K562 (cell line): Measurements from ENCODE around the gene BAHD1. TPM values are rescaled to one million over a fixed set of nuclear protein-coding genes. Genes with fewer than 3 reads are reported as not detected.
A peak's percentile ranks its signal among the peaks of the same experiment; 100 is the strongest.

Source experiments
- ADNP ChIP-seq: fragments of 200-800 bp; sonication (Bioruptor generic); IDR thresholded peaks from 2 replicates; pipeline ENCODE4 v1.6.1; 2016; ENCODE audit warnings: missing genetic modification characterization, missing compliant biosample characterization
- ATF2 ChIP-seq: sonication (generic); formaldehyde crosslinking; IDR thresholded peaks from 2 replicates; pipeline ENCODE4 v1.8.1; 2022; ENCODE audit warnings: missing genetic modification reagents
- CAMTA2 ChIP-seq: fragments of 250-450 bp; sonication (Bioruptor Pico); conservative IDR thresholded peaks from 2 replicates; pipeline ENCODE4 v1.5.1; 2022
- CHD7 ChIP-seq: fragments of 200-600 bp; sonication (generic); IDR thresholded peaks from one replicate; pipeline ENCODE4 v1.6.1; 2012; ENCODE audit warnings: mild to moderate bottlenecking, low read depth, low read length, inconsistent platforms
- EGR1 ChIP-seq: fragments of 450-650 bp; conservative IDR thresholded peaks from 2 replicates; pipeline ENCODE4 v1.6.1; 2017; ENCODE audit warnings: mild to moderate bottlenecking
- FOXA1 ChIP-seq: fragments of 450-650 bp; IDR thresholded peaks from 2 replicates; pipeline ENCODE4 v1.6.1; 2016; ENCODE audit warnings: mild to moderate bottlenecking, borderline replicate concordance
- KLF16 ChIP-seq: IDR thresholded peaks from 2 replicates; pipeline ENCODE4 v1.6.1; 2016; ENCODE audit warnings: antibody characterized with exemption
- NFYB ChIP-seq: IDR thresholded peaks from 2 replicates; pipeline ENCODE4 v1.6.1; 2011; ENCODE audit warnings: mild to moderate bottlenecking, moderate library complexity; ENCODE audit not compliant: insufficient read length; ENCODE audit errors: extremely low read depth
- PPARD ChIP-seq: fragments of 250-450 bp; sonication (Bioruptor Pico); IDR thresholded peaks from 2 replicates; pipeline ENCODE4 v1.8.0; 2022; ENCODE audit warnings: inconsistent platforms, mild to moderate bottlenecking, moderate library complexity
- RBFOX2 ChIP-seq: fragments of 200-400 bp; formaldehyde crosslinking; IDR thresholded peaks from 2 replicates; pipeline ENCODE4 v1.6.1; 2017; ENCODE audit warnings: low read depth, mild to moderate bottlenecking, low read length, moderate library complexity
- RUNX1 ChIP-seq: sonication (generic); IDR thresholded peaks from 2 replicates; pipeline ENCODE4 v1.6.1; 2016; ENCODE audit warnings: antibody characterized with exemption, low read depth
- SNRNP70 ChIP-seq: fragments of 200-400 bp; formaldehyde crosslinking; optimal IDR thresholded peaks from 2 replicates; pipeline ENCODE3; 2017; ENCODE audit warnings: low read depth, low read length
- SPI1 ChIP-seq: IDR thresholded peaks from 2 replicates; pipeline ENCODE4 v1.6.1; 2011; ENCODE audit warnings: low read depth, low read length, control low read depth, borderline replicate concordance
- ZNF274 ChIP-seq: IDR thresholded peaks from 2 replicates; pipeline ENCODE4 v1.6.1; 2011; ENCODE audit warnings: low read depth, mild to moderate bottlenecking, low read length, moderate library complexity, borderline replicate concordance
- ZNF57 ChIP-seq: fragments of 450-650 bp; formaldehyde crosslinking; IDR thresholded peaks from 2 replicates; pipeline ENCODE4 v1.4.0; 2020; ENCODE audit warnings: mild to moderate bottlenecking, moderate library complexity
- ZNF780A ChIP-seq: fragments of 250-450 bp; sonication (Bioruptor Pico); IDR thresholded peaks from 2 replicates; pipeline ENCODE4 v1.5.0; 2021; ENCODE audit warnings: mild to moderate bottlenecking
- polyA plus RNA-seq, 8 experiments: library from polyadenylated mRNA; depleted of rRNA in 4 of 8; stranded (reverse) in 5 of 8; unstranded in 3 of 8; fragments of >200 nt; fragmentation: Nextera tagmentation in 2 of 8; fragmentation: Illumina TruSeq in 1 of 8; extraction: Ambion mirVana in 2 of 8; extraction: Trizol in 1 of 8; gene quantifications; 2 replicates each; pipeline versions ENCODE4 v1.2.1 to v1.2.3, GENCODE V29; 2011 to 2014; ENCODE audit warnings: inconsistent platforms in 1 of 8, missing spikeins in 1 of 8
- total RNA-seq, 7 experiments: library from RNA; depleted of rRNA in 6 of 7; stranded (reverse); fragments of >200 nt in 6 of 7; fragmentation: Illumina TruSeq in 2 of 7; extraction: Trizol in 2 of 7; gene quantifications; 2 replicates each; pipeline versions ENCODE4 v1.2.1 to v1.2.3, GENCODE V29; 2011 to 2021; ENCODE audit warnings: low replicate concordance in 1 of 7

Gene BAHD1
- total and polyA plus RNA-seq, 9 of the 15 experiments (the other 6 are each of a cell fraction or from before 2014, with no cell fraction given): 0.55 to 38.5 (median 11.5) TPM

- TF ChIP-seq CHD7 (no peak), ADNP (no peak), PPARD (CRISPR knock-in tag) (no peak), CAMTA2 (no peak), SNRNP70 (no peak), KLF16 (no peak), SPI1 (no peak), NFYB (no peak), FOXA1 (no peak), ZNF57 (CRISPR knock-in tag) (no peak), ZNF780A (no peak), EGR1 (peak; percentile 44), ATF2 (CRISPR knock-in tag) (no peak), RUNX1 (no peak), ZNF274 (no peak), RBFOX2 (peak; percentile 64)
Observed at GRCh38 chr15:40441565-40442531, 1.1 kb downstream of the BAHD1 start (continued).
